HG03175 (cell line): ENCODE measurements around the gene CLCA4.

Experiments
- ATAC-seq: cut with Tn5 transposase; IDR thresholded peaks from one replicate; pipeline ENCODE4 v1.9.1; 2021; ENCODE audit warnings: mild to moderate bottlenecking, moderate library complexity; ENCODE audit not compliant: unreplicated experiment

Gene CLCA4

GRCh38 chr1:86523670-86524354 is 23.1 kb upstream of the CLCA4 start:
- no peak for ATAC-seq

GRCh38 chr1:86527306-86527705 is 19.6 kb upstream of the CLCA4 start:
- ATAC-seq: no peak

- ATAC-seq: no peak
Observed at GRCh38 chr1:86530211-86530845, 16.6 kb upstream of the CLCA4 start.

GRCh38 chr1:86537928-86538695 is 8.8 kb upstream of the CLCA4 start:
- no peak for ATAC-seq

- no peak for ATAC-seq
Observed at GRCh38 chr1:86538775-86539174, 8.1 kb upstream of the CLCA4 start.

GRCh38 chr1:86541859-86542258 is 5.0 kb upstream of the CLCA4 start:
- no peak for ATAC-seq

- ATAC-seq: no peak
Observed at GRCh38 chr1:86542631-86543030, 4.2 kb upstream of the CLCA4 start.

- ATAC-seq: no peak
Observed at GRCh38 chr1:86548839-86549238, 2.0 kb downstream of the CLCA4 start.

GRCh38 chr1:86551305-86551704 is 4.4 kb downstream of the CLCA4 start:
- ATAC-seq: no peak

- ATAC-seq: no peak
Observed at GRCh38 chr1:86552376-86552775, 5.5 kb downstream of the CLCA4 start.

GRCh38 chr1:86557739-86558138 is 10.9 kb downstream of the CLCA4 start:
- no peak for ATAC-seq

- ATAC-seq: no peak
Observed at GRCh38 chr1:86563849-86564248, 17.0 kb downstream of the CLCA4 start.

GRCh38 chr1:86567341-86567740 is 20.5 kb downstream of the CLCA4 start:
- ATAC-seq: no peak

GRCh38 chr1:86567878-86568277 is 21.0 kb downstream of the CLCA4 start:
- no peak for ATAC-seq

GRCh38 chr1:86573763-86574484 is 27.0 kb downstream of the CLCA4 start:
- ATAC-seq: no peak

- no peak for ATAC-seq
Observed at GRCh38 chr1:86581231-86581630, 34.4 kb downstream of the CLCA4 start.

GRCh38 chr1:86582161-86582560 is 35.3 kb downstream of the CLCA4 start:
- no peak for ATAC-seq

GRCh38 chr1:86583032-86583431 is 36.2 kb downstream of the CLCA4 start:
- ATAC-seq: no peak

GRCh38 chr1:86583593-86583992 is 36.7 kb downstream of the CLCA4 start:
- no peak for ATAC-seq

- ATAC-seq: no peak
Observed at GRCh38 chr1:86594284-86594770, 47.4 kb downstream of the CLCA4 start.

GRCh38 chr1:86596224-86596623 is 49.3 kb downstream of the CLCA4 start:
- no peak for ATAC-seq
